Hepatocyte (in vitro differentiated cells): Measurements from ENCODE around the gene GPR22.
A peak's percentile ranks its signal among the peaks of the same experiment; 100 is the strongest.

Experiments
- EZH2 ChIP-seq: fragments of 200-600 bp; sonication (generic); IDR thresholded peaks from 2 replicates; pipeline ENCODE4 v1.6.1; 2016; ENCODE audit warnings: antibody characterized with exemption, mild to moderate bottlenecking, borderline replicate concordance
- EZH2phosphoT487 ChIP-seq: fragments of 200-600 bp; sonication (generic); IDR thresholded peaks from one replicate; pipeline ENCODE4 v1.6.1; 2018; ENCODE audit warnings: antibody characterized with exemption, mild to moderate bottlenecking, low read depth, moderate library complexity; ENCODE audit not compliant: unreplicated experiment, severe bottlenecking
- TF ChIP-seq, protein P1 (sequence below): fragments of 200-600 bp; sonication (generic); IDR thresholded peaks from 2 replicates; pipeline ENCODE4 v1.5.1; 2016; ENCODE audit warnings: antibody characterized with exemption, mild to moderate bottlenecking; ENCODE audit not compliant: poor library complexity

DNA sequence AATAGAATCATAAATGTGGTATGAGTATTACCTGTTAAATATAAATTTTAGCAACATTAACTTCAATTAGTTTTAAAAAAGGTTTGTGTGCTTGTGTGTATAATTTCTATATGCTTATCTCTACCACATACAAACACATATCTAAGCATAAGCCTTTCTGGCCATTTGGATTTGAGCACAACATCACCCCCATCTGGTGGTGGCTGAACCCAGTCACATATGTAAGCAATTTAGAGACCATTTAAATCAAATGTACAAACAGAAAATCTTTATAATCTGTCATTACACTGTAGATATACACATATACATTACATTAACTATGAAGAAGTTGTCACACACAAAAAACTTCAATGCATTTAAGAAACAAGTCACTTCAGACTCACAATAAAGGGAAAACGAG lies 31.7 kb downstream of the GPR22 start:
- TF ChIP-seq, protein P1, sequence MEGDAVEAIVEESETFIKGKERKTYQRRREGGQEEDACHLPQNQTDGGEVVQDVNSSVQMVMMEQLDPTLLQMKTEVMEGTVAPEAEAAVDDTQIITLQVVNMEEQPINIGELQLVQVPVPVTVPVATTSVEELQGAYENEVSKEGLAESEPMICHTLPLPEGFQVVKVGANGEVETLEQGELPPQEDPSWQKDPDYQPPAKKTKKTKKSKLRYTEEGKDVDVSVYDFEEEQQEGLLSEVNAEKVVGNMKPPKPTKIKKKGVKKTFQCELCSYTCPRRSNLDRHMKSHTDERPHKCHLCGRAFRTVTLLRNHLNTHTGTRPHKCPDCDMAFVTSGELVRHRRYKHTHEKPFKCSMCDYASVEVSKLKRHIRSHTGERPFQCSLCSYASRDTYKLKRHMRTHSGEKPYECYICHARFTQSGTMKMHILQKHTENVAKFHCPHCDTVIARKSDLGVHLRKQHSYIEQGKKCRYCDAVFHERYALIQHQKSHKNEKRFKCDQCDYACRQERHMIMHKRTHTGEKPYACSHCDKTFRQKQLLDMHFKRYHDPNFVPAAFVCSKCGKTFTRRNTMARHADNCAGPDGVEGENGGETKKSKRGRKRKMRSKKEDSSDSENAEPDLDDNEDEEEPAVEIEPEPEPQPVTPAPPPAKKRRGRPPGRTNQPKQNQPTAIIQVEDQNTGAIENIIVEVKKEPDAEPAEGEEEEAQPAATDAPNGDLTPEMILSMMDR = peak; percentile 39
- TF ChIP-seq EZH2 (no peak), EZH2phosphoT487 (no peak)
